ENCODE data around the gene ARPC4.

Gene ARPC4

GRCh38 chr3:9809615-9810432 is 16.9 kb downstream of the ARPC4 start, which contains the start of gene TTLL3:
TTLL3 (plus strand) TSS chr3:9810262; CDS start chr3:9810662, 400 bp downstream.
- Mint-ChIP-seq H3K27me3 (no peaks in the 10 kb centered on the region), H3K27ac (peak within 1 kb of the TSS; percentile 98), H3K4me1 (peaks cover 38% of the 10 kb centered on the region), H3K9me3 (no peaks in the 10 kb centered on the region), H3K36me3 (no peaks in the 10 kb centered on the region), H3K4me3 (peak within 1 kb of the TSS; percentile 96)
- ATAC-seq (ENCODE audit: low read depth): peak; percentile 67
- DNase-seq (ENCODE audit: low spot score in 2 of 2): peak; percentile 34 to 48

- DNase-seq (ENCODE audit: low spot score in 2 of 2): no peak
- Mint-ChIP-seq H3K9me3 (no peaks in the 10 kb centered on the region), H3K27ac (peak overlapping the region; percentile 98), H3K36me3 (no peaks in the 10 kb centered on the region), H3K4me1 (peaks cover 38% of the 10 kb centered on the region), H3K27me3 (no peaks in the 10 kb centered on the region), H3K4me3 (peak overlapping the region; percentile 96)
- ATAC-seq (ENCODE audit: low read depth): no peak
Measured at GRCh38 chr3:9810433-9810770, 17.5 kb downstream of the ARPC4 start.

DNA sequence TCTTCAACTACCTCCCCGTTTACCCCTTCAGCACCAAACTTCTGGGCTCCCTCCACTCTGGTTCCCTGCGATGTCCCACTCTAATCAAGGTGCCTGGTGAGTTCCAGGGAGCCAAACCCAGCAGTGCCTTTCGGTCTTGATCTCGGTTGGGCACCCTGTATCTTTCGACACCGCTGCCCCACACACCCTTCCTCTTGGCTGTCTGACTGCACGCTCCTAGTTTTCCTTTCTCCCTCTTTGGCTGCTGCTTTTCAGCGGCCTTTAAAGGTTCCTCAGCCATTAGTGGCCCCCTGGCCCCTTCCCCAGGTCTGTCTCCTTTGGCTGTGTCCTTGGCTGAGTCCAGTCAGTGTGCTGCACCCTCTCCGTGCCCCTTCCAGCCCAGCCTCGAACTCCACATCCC is 18.0 kb downstream of the ARPC4 start:
- Mint-ChIP-seq H3K27ac (peak overlapping the region; percentile 98), H3K4me3 (peak overlapping the region; percentile 96), H3K27me3 (no peaks in the 10 kb centered on the region), H3K4me1 (peaks cover 38% of the 10 kb centered on the region), H3K9me3 (no peaks in the 10 kb centered on the region), H3K36me3 (no peaks in the 10 kb centered on the region)
- no peak for ATAC-seq (ENCODE audit: low read depth)
- DNase-seq (ENCODE audit: low spot score in 2 of 2): no peak

- Mint-ChIP-seq H3K4me1 (peaks cover 30% of the 10 kb centered on the region), H3K36me3 (no peaks in the 10 kb centered on the region), H3K27me3 (no peaks in the 10 kb centered on the region), H3K27ac (no peak overlapping the region), H3K9me3 (no peaks in the 10 kb centered on the region), H3K4me3 (no peak overlapping the region)
- no peak for DNase-seq (ENCODE audit: low spot score in 2 of 2)
- ATAC-seq (ENCODE audit: low read depth): no peak
Measured at GRCh38 chr3:9812870-9813483, 20.1 kb downstream of the ARPC4 start.

GRCh38 chr3:9815986-9816385 is 23.1 kb downstream of the ARPC4 start:
- no peak for ATAC-seq (ENCODE audit: low read depth)
- peaks cover 5% of the 10 kb centered on the region for H3K36me3 Mint-ChIP-seq
- no peak overlapping the region for H3K4me3 Mint-ChIP-seq
- no peaks in the 10 kb centered on the region for H3K27me3 Mint-ChIP-seq
- no peak overlapping the region for H3K27ac Mint-ChIP-seq
- H3K9me3 Mint-ChIP-seq: no peaks in the 10 kb centered on the region
- DNase-seq (ENCODE audit: low spot score in 2 of 2): no peak
- H3K4me1 Mint-ChIP-seq: peaks cover 8% of the 10 kb centered on the region

GRCh38 chr3:9817436-9817835 is 24.6 kb downstream of the ARPC4 start:
- DNase-seq (ENCODE audit: low spot score in 2 of 2) (no peak), ATAC-seq (ENCODE audit: low read depth) (no peak)
- no peak overlapping the region for H3K4me3 Mint-ChIP-seq
- H3K36me3 Mint-ChIP-seq: peaks cover 5% of the 10 kb centered on the region
- H3K9me3 Mint-ChIP-seq: no peaks in the 10 kb centered on the region
- H3K27ac Mint-ChIP-seq: no peak overlapping the region
- H3K27me3 Mint-ChIP-seq: no peaks in the 10 kb centered on the region
- H3K4me1 Mint-ChIP-seq: no peaks in the 10 kb centered on the region

- no peaks in the 10 kb centered on the region for H3K4me1 Mint-ChIP-seq
- no peak overlapping the region for H3K27ac Mint-ChIP-seq
- H3K36me3 Mint-ChIP-seq: peaks cover 5% of the 10 kb centered on the region
- H3K9me3 Mint-ChIP-seq: no peaks in the 10 kb centered on the region
- no peak for ATAC-seq (ENCODE audit: low read depth)
- no peaks in the 10 kb centered on the region for H3K27me3 Mint-ChIP-seq
- no peak for DNase-seq (ENCODE audit: low spot score in 2 of 2)
- H3K4me3 Mint-ChIP-seq: no peak overlapping the region
Measured at GRCh38 chr3:9818666-9819335, 25.9 kb downstream of the ARPC4 start.

- ATAC-seq (ENCODE audit: low read depth) (no peak), DNase-seq (ENCODE audit: low spot score in 2 of 2) (no peak)
- no peaks in the 10 kb centered on the region for H3K9me3 Mint-ChIP-seq
- H3K27me3 Mint-ChIP-seq: no peaks in the 10 kb centered on the region
- no peaks in the 10 kb centered on the region for H3K4me1 Mint-ChIP-seq
- no peak overlapping the region for H3K27ac Mint-ChIP-seq
- H3K4me3 Mint-ChIP-seq: no peak overlapping the region
- H3K36me3 Mint-ChIP-seq: peaks cover 5% of the 10 kb centered on the region
Measured at GRCh38 chr3:9820543-9820942, 27.7 kb downstream of the ARPC4 start.

GRCh38 chr3:9820946-9821345 is 28.1 kb downstream of the ARPC4 start:
- Mint-ChIP-seq H3K9me3 (no peaks in the 10 kb centered on the region), H3K27me3 (no peaks in the 10 kb centered on the region), H3K4me3 (no peak overlapping the region), H3K36me3 (peaks cover 5% of the 10 kb centered on the region), H3K4me1 (no peaks in the 10 kb centered on the region), H3K27ac (no peak overlapping the region)
- ATAC-seq (ENCODE audit: low read depth) (no peak), DNase-seq (ENCODE audit: low spot score in 2 of 2) (no peak)

- no peaks in the 10 kb centered on the region for H3K9me3 Mint-ChIP-seq
- ATAC-seq (ENCODE audit: low read depth) (no peak), DNase-seq (ENCODE audit: low spot score in 2 of 2) (no peak)
- H3K4me3 Mint-ChIP-seq: no peak overlapping the region
- H3K27me3 Mint-ChIP-seq: no peaks in the 10 kb centered on the region
- H3K36me3 Mint-ChIP-seq: no peaks in the 10 kb centered on the region
- H3K4me1 Mint-ChIP-seq: no peaks in the 10 kb centered on the region
- H3K27ac Mint-ChIP-seq: no peak overlapping the region
Measured at GRCh38 chr3:9825451-9826040, 32.7 kb downstream of the ARPC4 start.

GRCh38 chr3:9826815-9827573 is 34.1 kb downstream of the ARPC4 start:
- H3K27me3 Mint-ChIP-seq: no peaks in the 10 kb centered on the region
- ATAC-seq (ENCODE audit: low read depth) (peak; percentile 50), DNase-seq (ENCODE audit: low spot score in 2 of 2) (no peak)
- no peaks in the 10 kb centered on the region for H3K36me3 Mint-ChIP-seq
- H3K9me3 Mint-ChIP-seq: no peaks in the 10 kb centered on the region
- no peak overlapping the region for H3K27ac Mint-ChIP-seq
- no peaks in the 10 kb centered on the region for H3K4me1 Mint-ChIP-seq
- no peak overlapping the region for H3K4me3 Mint-ChIP-seq

DNA sequence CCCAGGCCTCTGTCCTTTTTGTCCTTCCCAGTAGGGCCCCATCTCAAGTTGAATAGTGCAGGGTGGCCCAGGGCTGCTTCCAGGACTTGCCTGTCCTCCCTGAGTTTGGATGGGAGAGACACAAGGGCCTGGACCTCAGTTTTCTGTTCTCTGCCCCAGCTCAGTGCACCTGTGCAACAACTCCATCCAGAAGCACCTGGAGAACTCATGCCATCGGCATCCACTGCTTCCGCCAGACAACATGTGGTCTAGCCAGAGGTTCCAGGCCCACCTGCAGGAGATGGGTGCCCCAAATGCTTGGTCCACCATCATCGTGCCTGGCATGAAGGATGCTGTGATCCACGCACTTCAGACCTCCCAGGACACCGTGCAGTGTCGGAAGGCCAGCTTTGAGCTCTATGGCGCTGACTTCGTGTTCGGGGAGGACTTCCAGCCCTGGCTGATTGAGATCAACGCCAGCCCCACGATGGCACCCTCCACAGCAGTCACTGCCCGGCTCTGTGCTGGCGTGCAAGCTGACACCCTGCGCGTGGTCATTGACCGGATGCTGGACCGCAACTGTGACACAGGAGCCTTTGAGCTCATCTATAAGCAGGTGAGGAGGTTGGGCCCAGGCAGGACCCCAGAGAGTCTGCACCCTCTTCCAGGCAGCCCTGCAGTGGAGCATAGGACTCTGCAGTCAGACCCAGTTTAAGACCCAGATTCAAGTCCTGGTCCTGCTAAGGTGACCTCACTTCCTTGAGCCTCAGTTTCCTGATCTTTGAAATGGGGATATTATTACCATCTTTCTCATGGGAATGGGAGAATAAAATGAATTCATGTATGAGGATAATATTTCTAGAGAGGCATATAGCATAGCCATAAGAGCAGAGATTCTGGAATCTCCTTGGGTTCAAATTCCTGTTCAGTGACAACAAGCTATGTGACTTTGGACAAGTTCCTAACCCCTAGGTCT is 36.2 kb downstream of the ARPC4 start:
- no peaks in the 10 kb centered on the region for H3K9me3 Mint-ChIP-seq
- no peak for ATAC-seq (ENCODE audit: low read depth)
- no peaks in the 10 kb centered on the region for H3K27me3 Mint-ChIP-seq

GRCh38 chr3:9831253-9831652 is 38.4 kb downstream of the ARPC4 start:
- DNase-seq (ENCODE audit: low spot score in 2 of 2) (no peak), ATAC-seq (ENCODE audit: low read depth) (no peak)
- no peaks in the 10 kb centered on the region for H3K4me1 Mint-ChIP-seq
- H3K27me3 Mint-ChIP-seq: no peaks in the 10 kb centered on the region
- H3K27ac Mint-ChIP-seq: no peak overlapping the region
- H3K4me3 Mint-ChIP-seq: no peak overlapping the region
- no peaks in the 10 kb centered on the region for H3K9me3 Mint-ChIP-seq
- peaks cover 4% of the 10 kb centered on the region for H3K36me3 Mint-ChIP-seq

More for the DNA sequence above, 36.2 kb downstream of the ARPC4 start:
- Mint-ChIP-seq H3K27ac (no peak overlapping the region), H3K4me3 (no peak overlapping the region), H3K36me3 (peaks cover 2% of the 10 kb centered on the region), H3K4me1 (no peaks in the 10 kb centered on the region)
- no peak for DNase-seq (ENCODE audit: low spot score in 2 of 2)
